ENCODE results near the gene MYL5.
A peak's percentile ranks its signal among the peaks of the same experiment; 100 is the strongest.
"Not testable (repeated sequence)": the region's sequence is repeated elsewhere in the genome, so short reads cannot be mapped to it uniquely, and the experiment has no call there.

The MYL5 gene

DNA sequence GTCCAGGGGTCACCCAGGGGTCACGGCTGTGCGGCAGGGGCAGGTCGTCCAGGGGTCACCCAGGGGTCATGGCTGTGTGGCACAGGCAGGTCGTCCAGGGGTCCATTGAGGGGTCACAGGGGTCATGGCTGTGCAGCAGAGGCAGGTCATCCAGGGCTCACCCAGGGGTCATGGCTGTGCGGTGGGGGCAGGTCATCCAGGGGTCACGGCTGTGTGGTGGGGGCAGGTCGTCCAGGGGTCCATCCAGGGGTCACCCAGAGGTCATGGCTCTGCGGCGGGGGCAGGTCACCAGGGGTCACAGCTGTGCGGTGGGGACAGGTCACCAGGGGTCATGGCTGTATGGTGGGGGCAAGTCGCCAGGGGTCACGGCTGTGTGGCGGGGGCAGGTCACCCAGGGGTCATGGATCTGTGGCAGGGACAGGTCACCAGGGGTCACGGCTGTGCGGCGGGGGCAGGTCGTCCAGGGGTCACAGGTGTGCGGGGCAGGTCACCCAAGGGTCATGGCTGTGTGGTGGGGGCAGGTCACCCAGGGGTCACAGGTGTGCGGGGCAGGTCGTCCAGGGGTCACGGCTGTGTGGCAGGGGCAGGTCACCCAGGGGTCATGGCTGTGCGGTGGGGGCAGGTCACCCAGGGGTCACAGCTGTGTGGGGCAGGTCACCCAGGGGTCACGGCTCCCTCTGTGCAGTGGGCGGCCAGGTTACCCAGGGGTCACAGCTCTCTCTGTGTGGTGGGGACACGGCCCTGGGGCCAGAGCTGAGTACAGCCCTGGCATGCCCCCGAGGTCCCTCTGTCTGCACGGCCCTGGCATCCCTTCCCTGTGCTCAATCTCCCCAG, 16.3 kb upstream of the MYL5 start:
- no peak for DNase-seq (ENCODE audit: low read depth)

DNA sequence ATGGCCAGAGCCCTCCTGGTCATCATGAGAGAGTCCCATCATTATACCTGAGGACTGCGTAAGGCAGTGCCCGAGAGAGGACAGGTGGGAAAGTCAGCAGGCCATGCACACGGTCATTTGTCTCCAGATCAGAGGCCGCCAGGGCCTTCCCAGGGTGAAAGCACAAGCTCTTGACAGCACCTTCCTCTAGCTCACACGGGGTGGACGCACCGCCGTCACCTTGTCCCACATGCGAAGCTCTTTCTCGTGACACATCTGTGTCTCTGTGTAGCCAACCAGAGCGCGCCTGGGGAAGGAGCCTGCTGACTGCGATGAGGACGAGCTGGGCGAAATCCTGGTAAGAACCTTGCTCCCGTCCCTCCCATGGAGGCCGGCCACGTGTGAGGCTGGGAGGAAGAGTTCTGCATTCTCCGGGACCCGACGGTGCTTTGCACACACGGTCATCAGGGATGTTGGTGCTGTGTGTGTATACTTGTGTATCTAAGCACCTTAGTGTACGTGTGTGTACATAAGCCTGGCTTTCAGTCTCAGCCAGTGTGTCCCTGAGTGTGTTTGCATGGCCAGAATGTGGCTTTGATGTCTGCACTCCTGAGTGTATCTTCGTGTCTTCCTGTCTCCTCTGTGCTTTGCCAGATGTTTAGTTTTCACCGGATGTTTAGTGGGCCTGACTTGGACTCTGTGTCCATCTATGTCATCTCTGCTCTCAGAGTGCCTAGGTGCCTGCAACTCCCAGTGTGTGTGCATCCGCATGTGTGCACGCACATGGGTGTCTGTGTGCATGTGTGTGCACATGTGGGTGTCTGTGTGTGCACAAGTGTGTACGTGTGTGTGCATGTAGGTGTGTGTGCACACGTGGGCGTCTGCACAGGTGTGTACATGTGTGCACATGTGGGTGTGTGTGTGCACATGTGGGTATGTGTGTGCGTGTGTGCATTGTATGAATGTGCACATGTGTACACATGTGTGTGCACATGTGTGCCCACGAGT, 15.4 kb upstream of the MYL5 start:
- DNase-seq (ENCODE audit: low read depth), result no peak

DNA sequence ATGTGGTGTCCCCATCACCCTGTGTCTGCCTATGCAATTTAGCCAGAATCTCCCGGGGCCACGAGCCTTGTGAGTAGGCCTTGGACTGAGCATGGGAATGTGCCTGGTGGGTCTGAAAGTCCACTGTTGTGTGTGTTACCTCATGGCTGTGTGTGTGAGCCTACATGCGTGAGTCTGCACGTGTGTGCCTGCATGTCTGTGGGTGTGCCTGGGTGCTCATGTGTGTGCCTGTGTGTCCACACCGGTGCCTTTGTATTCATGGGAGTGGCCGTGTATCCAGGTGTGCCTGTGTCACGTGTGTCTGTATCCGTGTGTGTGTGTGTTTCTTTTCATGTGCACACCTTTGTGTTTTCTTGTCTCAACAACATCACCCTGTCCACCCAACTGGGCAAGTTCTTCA, 14.5 kb upstream of the MYL5 start:
- DNase-seq (ENCODE audit: low read depth), result no peak

DNA sequence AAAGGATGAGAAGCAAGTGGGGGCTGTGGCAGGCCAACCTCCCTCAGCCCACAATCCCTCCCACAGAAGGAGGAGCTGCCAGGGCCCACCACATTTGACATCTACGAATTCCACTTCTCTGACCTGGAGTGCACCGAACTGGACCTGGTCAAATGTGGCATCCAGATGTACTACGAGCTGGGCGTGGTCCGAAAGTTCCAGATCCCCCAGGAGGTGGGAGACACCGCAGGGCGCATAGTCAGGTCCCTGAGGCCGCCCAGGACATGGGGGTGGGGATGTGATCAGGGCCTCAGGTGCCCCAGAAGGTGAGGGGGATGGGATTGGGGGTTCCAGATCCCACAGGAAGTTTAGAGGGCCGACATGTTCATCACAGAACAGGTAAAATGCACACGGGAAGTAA, 13.9 kb upstream of the MYL5 start:
- DNase-seq (ENCODE audit: low read depth), result no peak

DNA sequence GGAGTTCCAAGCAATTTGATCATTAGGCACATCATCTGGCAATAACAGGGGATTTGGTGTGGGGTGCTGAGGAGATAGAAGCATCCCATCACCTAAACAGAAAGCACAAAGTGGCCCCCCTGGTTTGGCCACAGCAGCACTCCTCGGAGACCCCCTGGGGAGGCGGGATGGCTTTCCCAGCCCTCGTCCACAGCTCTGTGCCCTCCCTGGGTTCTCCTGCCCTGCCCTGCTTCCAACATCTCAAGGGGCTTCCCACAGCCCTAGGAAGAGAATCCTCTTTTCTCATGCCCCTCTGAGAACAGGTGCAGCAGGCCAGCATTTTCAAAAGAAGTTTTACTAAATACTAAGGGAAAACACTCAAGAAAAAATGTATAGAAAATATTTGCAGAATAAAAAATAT, 13.1 kb upstream of the MYL5 start:
- no peak for DNase-seq (ENCODE audit: low read depth)

DNA sequence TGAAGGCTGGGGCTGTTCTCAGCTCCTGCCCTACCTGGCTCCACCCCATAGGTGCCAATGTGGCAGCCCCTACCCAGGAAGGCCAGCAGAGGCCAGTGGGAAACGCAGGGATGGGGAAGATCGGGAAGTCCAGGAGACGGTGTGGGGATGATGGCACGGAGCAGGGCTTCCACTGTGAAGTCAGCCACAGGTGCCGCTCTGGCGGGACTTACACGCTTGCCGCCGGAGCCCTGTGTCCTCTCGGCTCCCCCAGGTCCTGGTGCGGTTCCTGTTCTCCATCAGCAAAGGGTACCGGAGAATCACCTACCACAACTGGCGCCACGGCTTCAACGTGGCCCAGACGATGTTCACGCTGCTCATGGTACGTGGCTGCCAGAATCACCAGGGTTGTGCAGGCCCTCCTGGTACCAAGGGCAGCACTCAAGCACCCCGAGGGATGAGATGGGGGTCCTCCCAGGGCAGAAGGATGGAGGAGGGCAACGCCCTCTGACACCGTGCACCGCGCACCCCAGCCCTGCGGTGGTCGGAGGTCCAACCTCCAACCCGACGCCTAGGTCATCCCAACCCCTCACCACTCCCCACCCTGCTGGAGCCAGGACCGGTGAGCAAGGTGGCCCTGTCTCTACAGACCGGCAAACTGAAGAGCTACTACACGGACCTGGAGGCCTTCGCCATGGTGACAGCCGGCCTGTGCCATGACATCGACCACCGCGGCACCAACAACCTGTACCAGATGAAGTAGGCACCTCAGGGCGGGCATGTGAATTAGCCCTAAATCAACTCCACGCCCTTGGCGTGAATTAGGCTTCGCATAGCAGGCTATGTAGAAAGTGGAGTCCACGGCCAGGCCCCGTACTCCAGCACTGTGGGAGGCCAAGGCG, 12.2 kb upstream of the MYL5 start:
- no peak for DNase-seq (ENCODE audit: low read depth)

DNA sequence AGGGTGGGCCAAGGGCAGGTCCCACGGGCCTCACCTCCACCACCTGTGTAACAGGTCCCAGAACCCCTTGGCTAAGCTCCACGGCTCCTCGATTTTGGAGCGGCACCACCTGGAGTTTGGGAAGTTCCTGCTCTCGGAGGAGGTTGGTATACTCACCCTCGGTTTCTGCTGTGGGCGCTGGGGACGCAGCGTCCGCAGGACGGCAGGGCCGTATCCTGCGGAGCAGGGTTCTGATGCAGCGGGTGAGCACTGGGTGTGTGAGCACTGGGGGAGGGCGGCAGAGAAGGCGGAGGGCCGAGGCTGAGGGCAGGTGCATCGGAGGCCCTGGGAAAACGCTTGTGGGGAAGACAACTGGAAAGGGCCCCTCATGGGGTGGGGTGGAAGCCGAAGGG, 11.3 kb upstream of the MYL5 start:
- DNase-seq (ENCODE audit: low read depth), result no peak

DNA sequence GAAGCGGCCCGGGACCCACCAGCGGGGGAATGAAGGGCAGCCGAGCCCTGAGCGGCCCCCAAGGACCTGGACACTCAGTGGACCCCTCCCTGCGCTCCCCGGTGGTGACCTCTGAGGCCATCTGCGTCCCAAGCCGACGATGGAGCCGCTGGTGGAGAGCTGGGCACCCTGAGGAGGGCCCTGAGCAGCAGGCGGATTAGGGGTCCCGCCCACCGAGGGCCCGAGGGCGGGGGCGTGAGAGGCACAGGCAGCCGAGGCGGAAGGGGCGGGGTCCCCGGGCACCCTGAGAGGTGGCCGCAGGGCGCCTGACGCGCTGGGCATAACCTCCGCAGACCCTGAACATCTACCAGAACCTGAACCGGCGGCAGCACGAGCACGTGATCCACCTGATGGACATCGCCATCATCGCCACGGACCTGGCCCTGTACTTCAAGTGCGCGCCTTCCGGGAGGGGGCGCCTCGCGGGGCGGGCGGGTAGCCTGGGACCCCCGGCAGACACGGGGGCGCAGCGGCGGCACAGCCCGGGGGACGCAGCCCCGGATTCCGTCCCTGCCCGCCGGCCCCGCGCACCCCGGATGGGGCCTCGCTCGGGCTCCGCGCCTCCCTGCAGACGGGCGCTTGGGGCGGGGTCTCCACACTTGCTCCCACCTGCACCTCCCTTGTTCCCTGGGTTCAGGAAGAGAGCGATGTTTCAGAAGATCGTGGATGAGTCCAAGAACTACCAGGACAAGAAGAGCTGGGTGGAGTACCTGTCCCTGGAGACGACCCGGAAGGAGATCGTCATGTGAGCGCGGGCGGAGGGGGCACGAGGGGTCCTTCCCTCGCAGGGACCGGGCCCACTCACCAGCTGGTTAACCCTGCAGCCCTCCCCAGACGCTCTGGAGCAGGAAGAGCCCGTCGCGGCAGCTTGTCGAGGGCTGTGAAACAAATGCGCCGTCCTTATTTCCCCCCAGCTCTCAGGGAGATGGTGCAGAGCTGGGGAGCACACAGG, 10.6 kb upstream of the MYL5 start:
- peak; percentile 53 for DNase-seq (ENCODE audit: low read depth)

DNA sequence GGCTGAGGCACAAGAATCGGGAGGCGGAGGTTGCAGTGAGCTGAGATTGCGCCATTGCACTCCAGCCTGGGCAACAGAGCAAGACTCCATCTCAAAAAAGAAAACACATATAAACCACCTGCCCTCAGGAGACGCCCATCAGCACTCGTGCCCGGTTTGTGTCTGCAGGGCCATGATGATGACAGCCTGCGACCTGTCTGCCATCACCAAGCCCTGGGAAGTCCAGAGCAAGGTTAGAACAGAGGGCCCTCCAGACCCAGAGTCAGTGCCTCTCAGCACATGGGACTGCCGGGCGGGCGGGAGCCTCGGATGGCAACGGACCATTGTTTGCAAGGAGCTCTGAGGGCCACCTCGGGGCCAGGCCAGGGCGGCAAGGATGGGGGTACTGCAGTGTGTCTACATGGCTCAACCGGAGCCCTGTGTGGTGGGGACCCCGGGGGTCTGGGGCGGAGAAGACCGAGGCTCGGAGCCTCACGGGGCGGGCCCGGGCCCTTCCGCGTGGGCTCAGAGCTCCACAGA, 9.6 kb upstream of the MYL5 start:
- DNase-seq (ENCODE audit: low read depth), result no peak

DNA sequence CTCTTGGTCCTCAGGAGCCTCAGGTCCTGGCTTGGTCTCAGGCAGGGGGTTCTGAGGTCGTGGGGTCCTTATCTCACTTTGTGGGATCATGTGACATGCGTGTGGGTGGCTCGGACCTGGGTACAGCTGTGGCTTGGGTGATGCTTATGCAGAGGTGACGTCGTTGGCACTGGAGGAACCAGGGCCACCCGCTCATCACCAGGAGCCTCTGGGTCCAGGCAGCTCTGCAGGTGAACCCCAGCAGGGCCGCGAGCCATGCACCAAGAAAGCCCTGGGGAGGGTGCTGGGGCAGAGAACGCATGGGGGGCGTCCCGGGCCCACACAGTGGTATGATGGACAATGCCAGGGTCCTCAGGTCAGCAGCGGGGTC, 9.0 kb upstream of the MYL5 start:
- DNase-seq (ENCODE audit: low read depth), result no peak

DNA sequence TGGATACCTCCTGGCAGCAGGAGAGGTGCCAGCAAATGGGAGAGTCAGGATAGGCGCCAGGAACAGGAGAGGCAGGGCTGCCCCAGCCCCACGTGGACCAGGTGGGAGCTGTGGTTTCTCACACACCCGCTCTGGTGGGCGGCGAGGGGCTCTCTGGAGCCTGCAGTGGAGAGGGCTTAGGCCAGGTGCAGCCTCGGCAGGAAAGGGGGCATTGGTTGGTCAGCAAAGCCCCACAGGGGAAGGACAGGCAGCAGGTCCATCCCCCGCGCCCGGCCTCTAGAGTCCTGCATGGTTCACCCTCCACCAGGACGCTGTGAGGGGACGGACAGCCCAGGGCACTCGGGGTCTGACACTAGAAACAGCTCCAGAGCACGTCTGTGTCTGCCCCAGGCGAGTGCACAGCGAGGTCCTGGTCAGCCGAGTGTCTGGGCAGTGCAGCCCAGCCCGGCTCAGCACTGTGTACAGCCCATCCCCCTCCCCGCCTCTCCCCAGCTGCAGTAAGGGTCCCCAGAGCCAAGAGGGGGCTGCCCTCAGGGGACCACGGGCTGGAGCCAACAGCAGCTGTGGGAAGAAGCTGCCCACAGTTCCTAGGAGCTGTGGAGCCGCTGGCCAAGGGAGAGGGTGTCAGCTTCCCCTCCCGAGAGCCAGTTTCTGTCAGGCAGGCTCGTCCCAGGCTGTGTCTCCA, 8.4 kb upstream of the MYL5 start:
- DNase-seq (ENCODE audit: low read depth), result no peak

DNA sequence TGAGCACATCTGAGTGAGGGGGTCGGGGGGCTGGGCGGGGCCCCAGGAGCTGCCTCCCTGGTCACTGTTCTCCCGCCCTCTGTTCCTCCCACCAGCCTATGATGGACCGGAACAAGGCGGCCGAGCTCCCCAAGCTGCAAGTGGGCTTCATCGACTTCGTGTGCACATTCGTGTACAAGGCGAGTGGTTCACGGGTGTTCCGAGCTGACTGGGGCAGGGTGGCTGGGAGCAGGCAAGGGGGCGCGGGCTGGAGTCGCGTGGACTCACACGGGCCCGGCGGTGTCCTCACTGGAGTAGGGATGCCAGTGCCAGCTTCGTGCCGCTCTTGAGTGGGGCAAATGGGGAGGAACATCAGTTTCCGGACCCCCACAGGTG, 7.9 kb upstream of the MYL5 start:
- no peak for DNase-seq (ENCODE audit: low read depth)

DNA sequence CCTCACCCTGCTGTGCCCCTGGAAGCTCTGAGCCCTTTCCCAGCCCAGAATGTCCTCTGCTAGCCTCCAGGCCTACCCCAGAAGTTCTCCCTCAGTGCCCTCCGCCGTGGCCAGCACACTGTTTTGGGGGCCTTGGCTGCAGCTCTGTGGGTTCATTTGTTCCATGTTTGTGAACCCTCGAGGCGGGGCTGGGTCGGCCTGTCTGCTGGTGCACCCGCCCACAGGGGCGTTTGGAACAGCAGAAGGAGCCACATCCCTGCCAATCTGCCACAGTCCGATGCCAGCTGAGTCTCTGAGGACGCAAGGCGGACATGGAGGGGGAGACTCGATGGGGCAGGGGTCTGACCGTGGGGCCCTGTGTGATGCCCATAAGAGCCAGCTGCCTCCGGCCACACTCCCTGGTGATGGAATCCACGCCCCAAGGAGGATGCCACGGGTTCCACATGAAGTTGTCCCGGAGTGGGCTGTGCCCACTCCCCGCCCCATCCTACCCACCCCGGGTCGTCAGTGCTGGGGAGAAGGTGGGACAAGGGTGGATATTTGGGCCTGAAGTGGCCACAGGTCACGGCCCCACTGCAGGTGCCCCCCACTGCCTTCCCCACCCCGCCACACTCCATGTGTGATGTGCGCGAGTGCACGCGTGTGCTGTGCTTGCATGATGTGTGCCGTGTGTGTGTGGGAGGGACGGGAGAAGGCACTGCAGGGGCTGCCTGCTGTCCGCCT, 7.4 kb upstream of the MYL5 start:
- no peak for DNase-seq (ENCODE audit: low read depth)

DNA sequence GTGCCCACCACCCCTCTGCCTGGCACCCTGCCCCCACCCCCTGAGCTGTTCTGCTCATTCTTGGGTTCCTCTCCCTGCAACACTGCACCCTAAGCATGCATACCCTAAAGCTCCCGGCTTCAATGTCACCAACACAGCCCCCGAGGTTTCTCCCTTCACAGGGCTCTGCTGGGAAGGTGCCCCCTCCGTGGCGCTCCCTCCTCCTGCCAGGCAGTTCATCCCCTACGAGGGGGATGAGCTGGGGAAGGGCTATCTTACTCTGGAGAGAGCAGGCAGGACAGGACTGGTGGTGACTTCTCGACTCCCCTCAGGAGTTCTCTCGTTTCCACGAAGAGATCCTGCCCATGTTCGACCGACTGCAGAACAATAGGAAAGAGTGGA, 6.8 kb upstream of the MYL5 start:
- DNase-seq (ENCODE audit: low read depth), result no peak

DNA sequence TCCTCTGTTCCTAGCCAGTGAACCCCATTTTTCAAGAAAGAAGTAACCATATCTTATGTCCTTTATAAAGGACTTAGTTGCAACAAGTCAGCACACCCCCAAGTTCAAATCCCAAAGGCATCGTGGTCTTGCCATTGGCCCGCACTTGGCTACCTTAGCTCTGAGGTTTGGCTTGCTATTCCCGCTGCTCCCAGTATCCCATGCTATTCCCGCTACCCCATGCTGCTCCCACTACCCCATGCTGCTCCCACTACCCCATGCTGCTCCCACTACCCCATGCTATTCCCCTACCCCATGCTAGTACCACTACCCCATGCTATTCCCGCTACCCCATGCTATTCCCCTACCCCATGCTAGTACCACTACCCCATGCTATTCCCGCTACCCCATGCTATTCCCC, 6.1 kb upstream of the MYL5 start:
- not testable (repeated sequence) for DNase-seq (ENCODE audit: low read depth)

DNA sequence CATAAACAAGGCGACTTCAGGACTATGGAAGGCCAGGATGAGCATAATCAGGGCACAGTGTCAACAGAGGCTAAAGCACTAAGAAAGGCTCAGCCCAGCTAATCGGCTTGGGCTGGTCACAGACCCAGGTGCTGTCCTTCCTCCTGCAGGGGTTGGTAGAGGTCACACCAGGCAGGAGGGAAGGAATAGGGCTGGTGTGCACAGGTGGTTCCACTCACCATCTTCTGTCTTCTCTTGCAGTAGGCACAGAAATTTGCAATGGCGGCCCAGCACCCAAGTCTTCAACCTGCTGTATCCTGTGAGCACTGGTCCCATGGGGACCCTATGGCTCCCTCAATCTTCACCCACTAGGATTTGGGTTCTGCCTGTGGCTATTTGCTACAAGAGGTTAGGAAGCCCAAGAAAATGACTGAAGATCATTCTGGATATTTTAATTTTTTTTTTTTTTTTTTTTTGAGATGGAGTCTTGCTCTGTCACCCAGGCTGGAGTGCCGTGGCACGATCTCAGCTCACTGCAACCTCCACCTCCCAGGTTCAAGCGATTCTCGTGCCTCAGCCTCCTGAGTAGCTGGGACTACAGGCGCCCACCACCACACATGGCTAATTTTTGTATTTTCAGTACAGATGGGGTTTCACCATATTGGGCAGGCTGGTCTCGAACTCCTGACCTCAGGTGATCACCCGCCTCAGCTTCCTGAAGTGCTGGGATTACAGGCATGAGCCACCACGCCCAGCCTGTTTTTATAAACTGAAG, 4.4 kb upstream of the MYL5 start:
- DNase-seq (ENCODE audit: low read depth), result not testable (repeated sequence)

DNA sequence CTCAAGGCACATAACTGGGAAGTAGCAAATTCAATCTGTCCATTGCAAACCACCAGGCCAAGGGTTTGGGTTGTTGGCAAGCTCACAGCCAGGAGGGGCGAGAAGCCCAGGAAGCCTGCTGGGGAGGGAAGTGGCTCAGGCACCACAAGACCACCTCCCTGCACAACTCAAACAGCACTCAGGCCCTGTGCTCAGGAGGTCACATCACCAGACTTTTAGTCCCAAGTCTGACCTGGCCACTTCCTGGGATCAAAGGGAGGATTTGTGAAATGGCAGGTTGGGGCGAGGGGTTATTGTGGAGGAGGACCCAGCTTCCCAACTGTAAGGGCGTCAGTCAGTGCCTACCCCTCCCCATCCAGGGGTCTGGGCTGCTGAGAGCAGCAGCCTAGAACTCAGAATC, 2.6 kb upstream of the MYL5 start:
- no peak for DNase-seq (ENCODE audit: low read depth)

DNA sequence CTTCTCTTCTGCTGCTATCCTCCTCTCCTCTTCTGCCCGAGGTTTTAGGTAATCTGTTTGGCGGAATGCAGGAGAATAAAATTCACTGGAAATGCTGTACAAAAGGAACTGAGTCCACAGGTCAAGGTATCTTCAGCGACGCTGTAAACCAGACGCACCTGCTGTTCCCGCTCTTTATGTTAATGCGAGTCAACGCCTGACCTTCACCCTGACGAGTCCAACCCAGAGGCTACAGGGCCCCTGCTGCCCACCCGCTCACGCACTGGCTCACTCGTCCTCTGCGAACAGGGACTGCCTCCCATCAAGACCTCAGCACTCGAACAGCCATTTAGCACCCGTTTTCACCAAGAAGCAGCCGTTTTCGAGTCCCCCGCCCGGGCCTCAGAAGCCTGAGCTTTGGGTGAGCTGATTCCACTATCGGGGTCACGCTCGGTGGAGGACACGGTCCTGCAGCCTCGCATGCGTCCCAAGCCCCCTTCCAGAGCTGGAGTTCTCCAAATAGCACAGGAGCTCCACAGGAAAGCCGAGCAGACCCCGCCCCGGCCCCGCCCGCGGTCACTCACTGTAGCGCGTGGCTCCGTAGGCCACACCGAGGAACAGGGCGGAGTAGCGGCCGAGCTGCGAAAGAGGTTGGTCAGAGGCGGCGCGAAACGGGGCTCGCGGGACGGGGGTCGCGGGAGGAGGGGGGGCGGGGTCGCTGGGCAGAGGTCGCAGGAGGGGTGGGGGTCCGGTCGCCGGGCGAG, 822 bp upstream of the MYL5 start:
- no peak for DNase-seq (ENCODE audit: low read depth)

Measured in stimulated activated CD8-positive, alpha-beta memory T cell treated with anti-CD3 and anti-CD28 coated beads, Interleukin-7, amount 100 ng/mL, for 24 hours (primary cell).